HEK293 (cell line): ENCODE results near the gene HS3ST6.

Experiments used
- CTCF ChIA-PET: fragments of 350-600 bp; formaldehyde crosslinking; extraction: SDS; loops from one replicate; lab custom pipeline; 2021; ENCODE audit warnings: antibody characterized with exemption; lab: Yijun Ruan, JAX
- POLR2A ChIA-PET: fragments of 300-600 bp; formaldehyde crosslinking; extraction: SDS; loops from one replicate; lab custom pipeline; 2020; ENCODE audit warnings: antibody characterized with exemption, inconsistent platforms; lab: Yijun Ruan, JAX
- H3K27ac ChIP-seq: fragments of 200-500 bp; sonication (Bioruptor generic); 2 replicates; pipeline ENCODE4 v1.5.1; 2014; ENCODE audit warnings: low read depth, low read length, control low read depth, inconsistent platforms; ENCODE audit errors: extremely low read depth
- H3K36me3 ChIP-seq, 2 experiments: fragments of 200-500 bp in 1 of 2; sonication (Bioruptor generic) in 1 of 2; 1 replicate in 1 of 2; 2 replicates in 1 of 2; pipeline ENCODE4 v1.5.1; 2014 to 2017; ENCODE audit warnings: inconsistent platforms in 2 of 2, low read length in 2 of 2; ENCODE audit not compliant: control insufficient read depth in 2 of 2, insufficient read depth in 1 of 2
- H3K4me1 ChIP-seq: fragments of 200-500 bp; sonication (Bioruptor generic); 2 replicates; pipeline ENCODE4 v1.5.1; 2014; ENCODE audit warnings: mild to moderate bottlenecking, low read length, inconsistent platforms; ENCODE audit not compliant: control insufficient read depth, insufficient read depth
- H3K4me3 ChIP-seq: 2 replicates; pipeline ENCODE4 v1.5.1; 2011; ENCODE audit warnings: low read depth, mild to moderate bottlenecking, control low read depth, low read length, moderate library complexity
- H3K9me3 ChIP-seq: fragments of 200-500 bp; sonication (Bioruptor generic); 2 replicates; pipeline ENCODE4 v1.5.1; 2014; ENCODE audit warnings: low read depth, low read length, inconsistent platforms; ENCODE audit not compliant: control insufficient read depth, insufficient read depth
- BCL11B ChIP-seq: fragments of 450-650 bp; formaldehyde crosslinking; IDR thresholded peaks from 2 replicates; pipeline ENCODE4 v1.5.1; 2016; ENCODE audit warnings: low read depth, missing biosample characterization, missing genetic modification characterization
- FEZF1 ChIP-seq: fragments of 450-650 bp; formaldehyde crosslinking; IDR thresholded peaks from 2 replicates; pipeline ENCODE4 v1.5.1; 2016; ENCODE audit warnings: missing biosample characterization, missing genetic modification characterization
- GLI2 ChIP-seq: fragments of 450-650 bp; formaldehyde crosslinking; IDR thresholded peaks from 2 replicates; pipeline ENCODE4; 2017; ENCODE audit warnings: missing biosample characterization, missing genetic modification characterization, low read depth, borderline replicate concordance
- MYNN ChIP-seq: fragments of 450-650 bp; formaldehyde crosslinking; IDR thresholded peaks from 2 replicates; pipeline ENCODE4 v1.5.1; 2016; ENCODE audit warnings: missing biosample characterization, missing genetic modification characterization, borderline replicate concordance
- PRDM1 ChIP-seq: fragments of 450-650 bp; formaldehyde crosslinking; IDR thresholded peaks from 2 replicates; pipeline ENCODE4; 2016; ENCODE audit warnings: missing biosample characterization, missing genetic modification characterization
- ZBTB20 ChIP-seq: fragments of 450-650 bp; formaldehyde crosslinking; IDR thresholded peaks from 2 replicates; pipeline ENCODE4 v1.5.1; 2016; ENCODE audit warnings: missing biosample characterization, missing genetic modification characterization
- ZBTB48 ChIP-seq: fragments of 450-650 bp; formaldehyde crosslinking; IDR thresholded peaks from 2 replicates; pipeline ENCODE4 v1.5.1; 2016; ENCODE audit warnings: missing biosample characterization, missing genetic modification characterization
- ZBTB7A ChIP-seq: fragments of 450-650 bp; formaldehyde crosslinking; IDR thresholded peaks from 2 replicates; pipeline ENCODE4 v1.5.1; 2016; ENCODE audit warnings: low read depth, missing biosample characterization, missing genetic modification characterization
- ZFP41 ChIP-seq: fragments of 450-650 bp; formaldehyde crosslinking; IDR thresholded peaks from 2 replicates; pipeline ENCODE4 v1.5.1; 2016; ENCODE audit warnings: missing biosample characterization, missing genetic modification characterization, borderline replicate concordance
- ZFP69B ChIP-seq: fragments of 450-650 bp; formaldehyde crosslinking; IDR thresholded peaks from 2 replicates; pipeline ENCODE4 v1.5.1; 2016; ENCODE audit warnings: missing biosample characterization, missing genetic modification characterization
- ZNF133 ChIP-seq: fragments of 450-650 bp; formaldehyde crosslinking; IDR thresholded peaks from 2 replicates; pipeline ENCODE4 v1.5.1; 2016; ENCODE audit warnings: missing biosample characterization, missing genetic modification characterization
- ZNF138 ChIP-seq: fragments of 450-650 bp; formaldehyde crosslinking; IDR thresholded peaks from 2 replicates; pipeline ENCODE4 v1.5.1; 2016; ENCODE audit warnings: missing biosample characterization, missing genetic modification characterization, borderline replicate concordance
- ZNF140 ChIP-seq: fragments of 450-650 bp; formaldehyde crosslinking; IDR thresholded peaks from 2 replicates; pipeline ENCODE4 v1.5.1; 2016; ENCODE audit warnings: missing biosample characterization, missing genetic modification characterization
- ZNF184 ChIP-seq: fragments of 450-650 bp; IDR thresholded peaks from 2 replicates; pipeline ENCODE4 v1.5.1; 2018; ENCODE audit warnings: missing biosample characterization, mild to moderate bottlenecking, missing genetic modification characterization
- ZNF221 ChIP-seq: fragments of 450-650 bp; formaldehyde crosslinking; IDR thresholded peaks from 2 replicates; pipeline ENCODE4 v1.5.1; 2017; ENCODE audit warnings: missing biosample characterization, missing genetic modification characterization, borderline replicate concordance
- ZNF24 ChIP-seq: fragments of 450-650 bp; formaldehyde crosslinking; IDR thresholded peaks from 2 replicates; pipeline ENCODE4 v1.5.1; 2016; ENCODE audit warnings: missing biosample characterization, missing genetic modification characterization
- ZNF335 ChIP-seq: fragments of 450-650 bp; formaldehyde crosslinking; conservative IDR thresholded peaks from 2 replicates; pipeline ENCODE4 v1.5.1; 2016; ENCODE audit warnings: missing biosample characterization, missing genetic modification characterization
- ZNF560 ChIP-seq: fragments of 450-650 bp; formaldehyde crosslinking; IDR thresholded peaks from 2 replicates; pipeline ENCODE4 v1.5.1; 2017; ENCODE audit warnings: missing biosample characterization, missing genetic modification characterization, borderline replicate concordance
- ZNF639 ChIP-seq: fragments of 450-650 bp; formaldehyde crosslinking; IDR thresholded peaks from 2 replicates; pipeline ENCODE4 v1.5.1; 2016; ENCODE audit warnings: missing biosample characterization, missing genetic modification characterization
- ZNF747 ChIP-seq: fragments of 450-650 bp; formaldehyde crosslinking; IDR thresholded peaks from 2 replicates; pipeline ENCODE4 v1.5.1; 2016; ENCODE audit warnings: missing biosample characterization, missing genetic modification characterization
- ZNF776 ChIP-seq: fragments of 450-650 bp; formaldehyde crosslinking; IDR thresholded peaks from 2 replicates; pipeline ENCODE4 v1.5.0; 2017; ENCODE audit warnings: missing biosample characterization, missing genetic modification characterization, borderline replicate concordance
- ZSCAN4 ChIP-seq: fragments of 450-650 bp; formaldehyde crosslinking; IDR thresholded peaks from 2 replicates; pipeline ENCODE4 v1.5.1; 2017; ENCODE audit warnings: missing biosample characterization, missing genetic modification characterization
- TF ChIP-seq, protein P1 (sequence below): fragments of 450-650 bp; formaldehyde crosslinking; IDR thresholded peaks from 2 replicates; pipeline ENCODE4 v1.5.1; 2016; ENCODE audit warnings: missing biosample characterization, missing genetic modification characterization
- TF ChIP-seq, protein P2 (sequence below): fragments of 450-650 bp; formaldehyde crosslinking; IDR thresholded peaks from 2 replicates; pipeline ENCODE4 v1.5.1; 2017; ENCODE audit warnings: missing biosample characterization, missing genetic modification characterization
- TF ChIP-seq, protein P3 (sequence below): fragments of 450-650 bp; formaldehyde crosslinking; IDR thresholded peaks from 2 replicates; pipeline ENCODE4 v1.5.1; 2016; ENCODE audit warnings: missing biosample characterization, missing genetic modification characterization
- TF ChIP-seq, protein P4 (sequence below): fragments of 450-650 bp; formaldehyde crosslinking; IDR thresholded peaks from 2 replicates; pipeline ENCODE4 v1.5.1; 2016; ENCODE audit warnings: missing biosample characterization, missing genetic modification characterization

The HS3ST6 gene

GRCh38 chr16:1960665-1961630 lies 42.7 kb upstream of the HS3ST6 start (continued):
- TF ChIP-seq, protein P1, sequence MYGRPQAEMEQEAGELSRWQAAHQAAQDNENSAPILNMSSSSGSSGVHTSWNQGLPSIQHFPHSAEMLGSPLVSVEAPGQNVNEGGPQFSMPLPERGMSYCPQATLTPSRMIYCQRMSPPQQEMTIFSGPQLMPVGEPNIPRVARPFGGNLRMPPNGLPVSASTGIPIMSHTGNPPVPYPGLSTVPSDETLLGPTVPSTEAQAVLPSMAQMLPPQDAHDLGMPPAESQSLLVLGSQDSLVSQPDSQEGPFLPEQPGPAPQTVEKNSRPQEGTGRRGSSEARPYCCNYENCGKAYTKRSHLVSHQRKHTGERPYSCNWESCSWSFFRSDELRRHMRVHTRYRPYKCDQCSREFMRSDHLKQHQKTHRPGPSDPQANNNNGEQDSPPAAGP, result peak; percentile 17
- TF ChIP-seq, all 188 proteins: peak for 44

DNA sequence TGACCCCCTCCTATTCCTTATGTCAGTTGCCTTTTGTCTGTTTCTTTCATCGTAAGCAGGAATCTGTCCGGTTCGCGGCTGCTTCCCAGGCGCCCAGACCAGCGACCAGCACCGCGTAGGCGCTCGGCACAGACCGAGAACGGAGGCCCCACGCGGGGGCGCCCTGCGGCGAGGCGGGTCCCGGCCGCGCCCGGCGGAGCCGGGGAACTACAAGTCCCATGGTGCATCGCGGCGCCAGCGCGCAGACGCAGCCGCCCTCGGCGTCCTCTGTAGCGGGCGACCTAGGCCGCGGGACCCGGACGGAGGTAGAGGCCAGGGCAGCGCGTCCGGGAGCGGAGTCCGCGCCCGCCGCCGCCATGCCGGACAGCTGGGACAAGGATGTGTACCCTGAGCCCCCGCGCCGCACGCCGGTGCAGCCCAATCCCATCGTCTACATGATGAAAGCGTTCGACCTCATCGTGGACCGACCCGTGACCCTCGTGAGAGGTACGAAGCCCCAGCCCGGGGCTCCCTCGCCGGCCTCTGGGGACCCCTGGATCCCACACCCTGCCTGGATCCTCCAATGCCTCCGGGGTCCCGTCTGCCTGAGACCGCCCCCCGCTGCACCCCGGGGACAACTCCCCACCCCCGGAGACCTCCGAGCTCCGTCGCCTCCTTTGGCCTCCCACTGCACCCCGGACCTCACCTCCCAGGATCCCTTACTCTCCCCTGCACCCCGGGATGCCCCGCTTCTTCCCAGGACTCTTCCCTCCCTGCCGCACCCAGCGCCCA lies 41.2 kb upstream of the HS3ST6 start, which contains the start of gene NDUFB10:
NDUFB10 (plus strand) TSS at position 270 of the 771 bp plus-strand sequence; CDS start at position 357, 87 bp downstream.
- H3K9me3 ChIP-seq, result no peaks in the 10 kb centered on the region
- ChIA-PET POLR2A (interaction anchor here (1.6 to 2.1 kb wide), 4 partner anchors 8 to 19 kb away, joined by 4 to 15 read pairs (median 9); partner anchors contain the start of gene MSRB1), CTCF (interaction anchor here (0.7 to 2.1 kb wide), 3 partner anchors 12 to 42 kb away, joined by 3 to 4 read pairs (median 4); partner anchors contain the start of gene TBL3)
- peak within 1 kb of the TSS; percentile 94 for H3K4me3 ChIP-seq
- H3K36me3 ChIP-seq, result peaks cover 0 to 35% of the 10 kb centered on the region in 2 experiments; a peak in 1 of 3 replicates
- H3K4me1 ChIP-seq, result no peaks in the 10 kb centered on the region; the same call in 1 of the 2 replicates
- peak within 1 kb of the TSS; percentile 96 for H3K27ac ChIP-seq
- TF ChIP-seq BCL11B (tag by site-specific recombination) (peak; percentile 47; the same call in 1 of the 2 replicates), ZBTB20 (tag by site-specific recombination) (peak; percentile 87), ZNF221 (tag by site-specific recombination) (no peak), ZFP69B (tag by site-specific recombination) (peak; percentile 37; the same call in 1 of the 2 replicates), ZNF335 (tag by site-specific recombination) (peak; percentile 87), ZSCAN4 (tag by site-specific recombination) (no peak), ZNF133 (tag by site-specific recombination) (no peak), ZFP41 (tag by site-specific recombination) (no peak), PRDM1 (tag by site-specific recombination) (no peak), ZNF639 (tag by site-specific recombination) (no peak; the same call in 1 of the 2 replicates), ZBTB48 (peak; percentile 69; the same call in 1 of the 2 replicates), FEZF1 (tag by site-specific recombination) (no peak), MYNN (tag by site-specific recombination) (no peak), ZNF747 (tag by site-specific recombination) (no peak), ZNF138 (tag by site-specific recombination) (no peak), ZNF140 (tag by site-specific recombination) (no peak), ZBTB7A (tag by site-specific recombination) (peak; percentile 90), GLI2 (no peak), ZNF184 (tag by site-specific recombination) (no peak), ZNF560 (no peak), ZNF776 (tag by site-specific recombination) (no peak), ZNF24 (tag by site-specific recombination) (0 out of 2 replicates have a peak, but pooled peaks have one; percentile 29)
- TF ChIP-seq, protein P2, sequence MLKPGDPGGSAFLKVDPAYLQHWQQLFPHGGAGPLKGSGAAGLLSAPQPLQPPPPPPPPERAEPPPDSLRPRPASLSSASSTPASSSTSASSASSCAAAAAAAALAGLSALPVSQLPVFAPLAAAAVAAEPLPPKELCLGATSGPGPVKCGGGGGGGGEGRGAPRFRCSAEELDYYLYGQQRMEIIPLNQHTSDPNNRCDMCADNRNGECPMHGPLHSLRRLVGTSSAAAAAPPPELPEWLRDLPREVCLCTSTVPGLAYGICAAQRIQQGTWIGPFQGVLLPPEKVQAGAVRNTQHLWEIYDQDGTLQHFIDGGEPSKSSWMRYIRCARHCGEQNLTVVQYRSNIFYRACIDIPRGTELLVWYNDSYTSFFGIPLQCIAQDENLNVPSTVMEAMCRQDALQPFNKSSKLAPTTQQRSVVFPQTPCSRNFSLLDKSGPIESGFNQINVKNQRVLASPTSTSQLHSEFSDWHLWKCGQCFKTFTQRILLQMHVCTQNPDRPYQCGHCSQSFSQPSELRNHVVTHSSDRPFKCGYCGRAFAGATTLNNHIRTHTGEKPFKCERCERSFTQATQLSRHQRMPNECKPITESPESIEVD, result no peak
- TF ChIP-seq, protein P3, sequence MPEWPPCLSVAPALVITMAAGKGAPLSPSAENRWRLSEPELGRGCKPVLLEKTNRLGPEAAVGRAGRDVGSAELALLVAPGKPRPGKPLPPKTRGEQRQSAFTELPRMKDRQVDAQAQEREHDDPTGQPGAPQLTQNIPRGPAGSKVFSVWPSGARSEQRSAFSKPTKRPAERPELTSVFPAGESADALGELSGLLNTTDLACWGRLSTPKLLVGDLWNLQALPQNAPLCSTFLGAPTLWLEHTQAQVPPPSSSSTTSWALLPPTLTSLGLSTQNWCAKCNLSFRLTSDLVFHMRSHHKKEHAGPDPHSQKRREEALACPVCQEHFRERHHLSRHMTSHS (tag by site-specific recombination), result no peak
- TF ChIP-seq, protein P4, sequence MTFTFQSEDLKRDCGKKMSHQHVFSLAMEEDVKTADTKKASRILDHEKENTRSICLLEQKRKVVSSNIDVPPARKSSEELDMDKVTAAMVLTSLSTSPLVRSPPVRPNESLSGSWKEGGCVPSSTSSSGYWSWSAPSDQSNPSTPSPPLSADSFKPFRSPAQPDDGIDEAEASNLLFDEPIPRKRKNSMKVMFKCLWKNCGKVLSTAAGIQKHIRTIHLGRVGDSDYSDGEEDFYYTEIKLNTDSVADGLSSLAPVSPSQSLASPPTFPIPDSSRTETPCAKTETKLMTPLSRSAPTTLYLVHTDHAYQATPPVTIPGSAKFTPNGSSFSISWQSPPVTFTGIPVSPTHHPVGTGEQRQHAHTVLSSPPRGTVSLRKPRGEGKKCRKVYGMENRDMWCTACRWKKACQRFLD (tag by site-specific recombination), result no peak
